GM12865 (cell line): ENCODE measurements around the gene CCR6.

Experiments
- DNase-seq: peaks from one replicate; pipeline ENCODE4 v3.0.0; 2010; ENCODE audit warnings: low read depth
- H3K4me3 ChIP-seq: 2 replicates; pipeline ENCODE4 v1.5.1; 2011; ENCODE audit warnings: mild to moderate bottlenecking, low read depth, low read length, control low read depth
- CTCF ChIP-seq: IDR thresholded peaks from 2 replicates; pipeline ENCODE4 v1.5.1; 2011; ENCODE audit warnings: low read length, control low read depth, low read depth, inconsistent platforms; ENCODE audit not compliant: insufficient read depth; ENCODE audit errors: missing control alignments

CCR6 gene

DNA sequence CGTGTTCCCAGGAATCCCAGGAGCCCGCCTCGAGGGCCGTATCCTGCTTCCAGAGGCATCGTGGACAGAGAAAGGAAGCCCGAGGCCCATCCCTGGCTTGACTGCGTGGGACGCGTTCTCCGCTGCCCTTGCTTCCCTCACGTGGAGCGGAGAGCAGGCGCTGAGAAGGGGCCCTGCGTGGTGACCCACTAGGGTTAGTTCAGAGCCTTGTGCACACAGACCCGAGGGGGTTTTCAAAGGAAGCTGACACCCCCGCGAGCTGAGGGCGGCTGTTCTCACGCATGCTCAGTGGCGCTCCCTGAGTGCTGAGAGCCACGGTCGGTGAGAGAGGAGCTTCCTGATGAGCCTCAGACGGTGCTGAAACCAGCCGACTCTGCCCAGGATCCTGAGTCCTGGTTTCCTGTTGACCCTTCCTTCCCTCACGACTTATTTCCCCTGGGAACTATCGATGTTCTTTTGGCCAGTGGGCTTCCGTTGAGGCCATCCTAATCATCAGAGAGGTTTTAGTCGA, 28.9 kb upstream of the CCR6 start:
- H3K4me3 ChIP-seq: peak overlapping the region; percentile 59
- peak; percentile 93 for DNase-seq
- no peak for TF ChIP-seq CTCF

- no peak for TF ChIP-seq CTCF
- peak overlapping the region; percentile 59 for H3K4me3 ChIP-seq
- no peak for DNase-seq
These were observed 28.5 kb upstream of the CCR6 start for GRCh38 chr6:167094436-167094819.

GRCh38 chr6:167094820-167095637, 27.9 kb upstream of the CCR6 start:
- peak; percentile 90 for DNase-seq
- no peak for TF ChIP-seq CTCF
- peak overlapping the region; percentile 59 for H3K4me3 ChIP-seq

GRCh38 chr6:167095888-167096287, 27.0 kb upstream of the CCR6 start:
- no peak for TF ChIP-seq CTCF
- DNase-seq: no peak
- no peak overlapping the region for H3K4me3 ChIP-seq

- DNase-seq: no peak
- no peak for TF ChIP-seq CTCF
- H3K4me3 ChIP-seq: no peak overlapping the region
These were observed 25.9 kb upstream of the CCR6 start for GRCh38 chr6:167096991-167097390.

DNA sequence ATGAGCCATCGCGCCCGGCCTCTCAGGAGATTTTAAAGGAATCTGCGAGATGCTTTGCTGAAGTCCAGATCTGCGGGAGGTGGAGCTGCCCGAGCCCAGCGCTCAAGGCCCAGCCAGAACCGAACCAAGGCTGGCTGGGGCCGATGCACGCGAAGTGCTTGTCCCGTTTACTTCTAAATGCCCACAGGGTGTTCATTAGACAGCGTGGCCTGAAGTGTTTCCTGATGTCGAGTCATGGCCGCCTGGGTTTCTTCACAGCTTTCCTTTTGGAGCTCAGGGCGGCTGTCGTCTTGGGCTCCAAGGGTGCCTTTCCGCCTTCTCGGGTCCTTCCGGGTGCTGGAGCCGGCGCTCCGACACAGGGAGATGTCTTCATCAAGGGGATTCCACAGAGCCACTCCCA, 25.1 kb upstream of the CCR6 start:
- DNase-seq: no peak

More for the DNA sequence above, 25.1 kb upstream of the CCR6 start:
- TF ChIP-seq CTCF: no peak
- H3K4me3 ChIP-seq: no peak overlapping the region
